Stomach (tissue), 9 donors: ENCODE measurements around the gene SESN1. TPM values are rescaled to one million over a fixed set of nuclear protein-coding genes. Genes with fewer than 3 reads are reported as not detected.
"Not testable (repeated sequence)": the region's sequence is repeated elsewhere in the genome, so short reads cannot be mapped to it uniquely, and the experiment has no call there.

ENCODE experiments used
- DNase-seq, 2 donors: peaks; one replicate each; pipeline versions ENCODE4 v3.0.0 to v3.0.0-alpha.2; 2013 to 2019
- H3K27ac ChIP-seq, 5 donors: fragments of 200-600 bp in 4 of 5; sonication (generic) in 4 of 5; one replicate each; pipeline ENCODE4 v1.5.1; 2013 to 2019; ENCODE audit warnings: mild to moderate bottlenecking in 1 of 5, moderate library complexity in 1 of 5
- H3K27me3 ChIP-seq, 3 donors: fragments of 200-600 bp; sonication (generic); one replicate each; pipeline ENCODE4 v1.5.1; 2017 to 2019; ENCODE audit warnings: mixed run types in 1 of 3
- H3K36me3 ChIP-seq, 4 donors: fragments of 200-600 bp; sonication (generic); 1 replicate in 3 of 4; 2 replicates in 1 of 4; pipeline ENCODE4 v1.5.1; 2016 to 2019
- H3K4me1 ChIP-seq, 4 donors: fragments of 200-600 bp; sonication (generic); one replicate each; pipeline ENCODE4 v1.5.1; 2016 to 2019
- H3K4me3 ChIP-seq, 4 donors: fragments of 200-600 bp; sonication (generic) in 3 of 4; one replicate each; pipeline ENCODE4 v1.5.1; 2016 to 2019; ENCODE audit warnings: mild to moderate bottlenecking in 1 of 4
- H3K9me3 ChIP-seq, 4 donors: fragments of 200-600 bp; sonication (generic); one replicate each; pipeline ENCODE4 v1.5.1; 2016 to 2019
- CTCF ChIP-seq, 7 experiments: fragments of 450-650 bp in 4 of 7; fragments of 200-600 bp in 3 of 7; sonication (generic) in 3 of 7; IDR thresholded peaks; one replicate each; pipeline ENCODE4 v1.5.1; 2016 to 2019; ENCODE audit warnings: antibody characterized with exemption in 7 of 7, control low read depth in 2 of 7, mild to moderate bottlenecking in 1 of 7
- EP300 ChIP-seq: sonication (generic); formaldehyde crosslinking; IDR thresholded peaks from one replicate; pipeline ENCODE4 v1.6.1; 2017; ENCODE audit warnings: antibody characterized with exemption
- POLR2A ChIP-seq, 4 donors: fragments of 450-650 bp; IDR thresholded peaks; one replicate each; pipeline ENCODE4 v1.6.1; 2016; ENCODE audit warnings: antibody characterized with exemption in 4 of 4, control low read depth in 2 of 4, mild to moderate bottlenecking in 1 of 4, moderate library complexity in 1 of 4
- POLR2AphosphoS5 ChIP-seq, 3 donors: sonication (generic); formaldehyde crosslinking; IDR thresholded peaks; one replicate each; pipeline ENCODE4 v1.6.1; 2016; ENCODE audit warnings: antibody characterized with exemption in 3 of 3
- WGBS, 5 donors: extraction: QIAGEN DNeasy Blood & Tissue Kit in 3 of 5; methylation state at CpG; one replicate each; pipeline versions ENCODE4 v1.1.5 to v1.1.7; 2013 to 2018; 5-methylcytosine and 5-hydroxymethylcytosine counted together
- intact Hi-C: fragments of 100-400 bp; cut with DNase I; formaldehyde crosslinking; loops from one replicate; pipeline ENCODE4 v1.15.1; 2023; ENCODE audit warnings: low total_unique reads
- polyA plus RNA-seq, 3 donors: library from polyadenylated mRNA; stranded (reverse); fragments of 200-250 nt; gene quantifications; one replicate each; pipeline ENCODE4 v1.2.3, GENCODE V29; 2013
- total RNA-seq, 5 donors: library from RNA; depleted of rRNA; stranded (reverse); fragments of >200 nt; gene quantifications; one replicate each; pipeline versions ENCODE4 v1.1.0 to v1.2.3, GENCODE V29; 2014 to 2016
- donor health status: healthy with polysubstance abuse.
- donor health status: Bipolar disorder and iron deficiency.
- donor health status: healthy.

The SESN1 gene
- total and polyA plus RNA-seq, 8 donors, result 11.0 to 201 (median 33.3) TPM

DNA sequence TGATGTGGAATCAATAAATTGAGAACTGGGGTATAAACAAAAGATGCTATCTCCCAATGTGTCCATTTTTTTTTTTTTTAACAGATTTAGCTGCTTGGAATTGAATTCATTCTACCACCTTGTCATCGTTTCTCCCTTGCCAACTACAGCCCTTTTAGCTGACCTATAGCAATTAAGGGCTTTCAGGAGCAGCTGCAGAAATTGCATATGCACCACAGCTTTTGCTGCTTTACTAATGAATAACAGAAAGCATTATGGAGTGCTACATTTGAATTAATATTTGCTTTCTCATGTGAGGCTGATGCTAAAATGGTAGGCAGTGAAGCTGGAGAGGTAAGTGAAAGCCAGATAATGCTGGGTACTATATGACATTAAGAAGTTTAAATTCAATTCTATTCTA is 5.7 kb downstream of the SESN1 start:
- no peak overlapping the region for H3K4me3 ChIP-seq
- peaks cover 10 to 74% (median 42%) of the 10 kb centered on the region in 4 donors for H3K4me1 ChIP-seq
- no peaks in the 10 kb centered on the region for H3K9me3 ChIP-seq
- intact Hi-C loops, result no loop called here
- WGBS, 5 donors, result 58 to 82% (median 65%) methylated on average over 1 of the region's 1 CpG
- DNase-seq, result no peak
- H3K27ac ChIP-seq, result peak overlapping the region in 1 of 5 donors; percentile 0
- TF ChIP-seq EP300, result no peak
- TF ChIP-seq POLR2AphosphoS5 (IDR thresholded peaks at IDR 0.05), result no peak
- TF ChIP-seq CTCF (IDR thresholded peaks at IDR 0.05), result no peak
- TF ChIP-seq POLR2A (IDR thresholded peaks at IDR 0.05), result no peak
- peaks cover 0 to 13% (median 6%) of the 10 kb centered on the region in 4 donors for H3K36me3 ChIP-seq
- no peaks in the 10 kb centered on the region for H3K27me3 ChIP-seq

DNA sequence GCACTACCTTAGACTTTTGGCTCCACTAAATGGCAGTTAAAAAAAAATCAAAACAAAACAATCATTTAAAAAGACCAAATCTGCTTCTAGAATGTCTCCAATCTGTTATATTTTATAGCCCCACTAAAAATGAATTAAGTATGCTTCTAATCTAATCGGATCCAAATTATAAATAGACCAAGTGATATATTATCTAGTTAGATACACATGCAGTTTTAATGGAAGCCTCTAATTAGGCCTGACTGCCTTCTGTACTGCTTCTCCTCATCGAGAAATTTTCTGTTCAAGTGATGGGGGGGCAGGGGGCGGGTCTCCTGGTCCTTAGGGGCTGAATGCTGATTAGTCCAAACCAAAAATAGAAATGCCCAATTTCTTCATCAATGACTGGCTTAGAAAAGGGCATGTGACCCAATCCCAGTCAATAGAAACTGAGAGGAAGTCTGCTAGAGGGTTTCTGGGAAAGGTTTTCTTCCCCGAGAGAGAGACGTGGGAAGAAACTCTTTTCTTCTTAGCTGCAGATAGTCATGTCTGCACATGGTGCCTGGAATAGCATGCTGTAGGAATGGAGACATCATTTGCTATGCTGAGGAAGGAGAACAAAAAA is 6.9 kb downstream of the SESN1 start:
- H3K4me3 ChIP-seq, result no peak overlapping the region
- WGBS, 5 donors, result 40 to 58% (median 44%) methylated on average over 5 of the region's 5 CpGs
- H3K36me3 ChIP-seq, result peaks cover 0 to 13% (median 6%) of the 10 kb centered on the region in 4 donors
- H3K9me3 ChIP-seq, result no peaks in the 10 kb centered on the region
- DNase-seq, result no peak
- intact Hi-C loops, result no loop called here
- peaks cover 10 to 71% (median 40%) of the 10 kb centered on the region in 4 donors for H3K4me1 ChIP-seq
- no peaks in the 10 kb centered on the region for H3K27me3 ChIP-seq
- H3K27ac ChIP-seq, result peak overlapping the region in 2 of 5 donors; percentile 7 to 46
- no peak for TF ChIP-seq POLR2A (IDR thresholded peaks at IDR 0.05)
- TF ChIP-seq CTCF (IDR thresholded peaks at IDR 0.05), result no peak
- TF ChIP-seq POLR2AphosphoS5 (IDR thresholded peaks at IDR 0.05), result no peak
- no peak for TF ChIP-seq EP300

- H3K4me1 ChIP-seq, result peaks cover 0 to 59% (median 21%) of the 10 kb centered on the region in 4 donors
- peaks cover 0 to 13% (median 9%) of the 10 kb centered on the region in 4 donors for H3K36me3 ChIP-seq
- H3K27ac ChIP-seq, H3K9me3 ChIP-seq, DNase-seq, H3K4me3 ChIP-seq, intact Hi-C loops, H3K27me3 ChIP-seq: not testable (repeated sequence)
- WGBS, 5 donors, result 90 to 97% (median 92%) methylated on average over 8 of the region's 8 CpGs
Measured at GRCh38 chr6:109084146-109084545, 10.5 kb downstream of the SESN1 start.

- H3K27ac ChIP-seq, result no peak overlapping the region
- WGBS, 5 donors, result 79 to 93% (median 91%) methylated on average over 1 of the region's 1 CpG
- intact Hi-C loops, result no loop called here
- H3K36me3 ChIP-seq, result peaks cover 0 to 13% (median 9%) of the 10 kb centered on the region in 4 donors
- H3K4me1 ChIP-seq, result peaks cover 0 to 54% (median 19%) of the 10 kb centered on the region in 4 donors
- no peak overlapping the region for H3K4me3 ChIP-seq
- DNase-seq, result no peak
- no peaks in the 10 kb centered on the region for H3K9me3 ChIP-seq
- TF ChIP-seq POLR2AphosphoS5 (IDR thresholded peaks at IDR 0.05) (no peak), EP300 (no peak), CTCF (IDR thresholded peaks at IDR 0.05) (no peak), POLR2A (IDR thresholded peaks at IDR 0.05) (no peak)
- H3K27me3 ChIP-seq, result no peaks in the 10 kb centered on the region
Measured at GRCh38 chr6:109083657-109084056, 11.0 kb downstream of the SESN1 start.

DNA sequence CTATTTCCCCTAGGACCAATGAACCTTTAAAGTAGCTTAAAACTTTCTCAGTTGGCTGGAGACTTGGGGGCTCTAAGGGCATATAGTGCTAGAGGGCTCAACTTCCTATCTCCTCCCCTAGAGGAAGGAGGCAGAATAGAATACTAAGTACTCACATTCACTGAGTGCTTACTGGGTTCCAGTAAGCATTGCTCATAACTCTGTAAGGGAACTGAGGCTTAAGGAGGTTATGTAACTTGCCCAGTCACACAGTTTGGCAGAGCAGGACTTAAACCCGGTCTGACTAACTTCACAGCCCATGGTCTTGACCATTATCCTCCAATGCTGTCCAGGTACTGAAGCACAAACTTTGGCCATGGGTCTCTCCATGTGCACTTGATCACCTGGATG is 12.5 kb downstream of the SESN1 start:
- intact Hi-C loops, result no loop called here
- no peak for DNase-seq
- Histone ChIP-seq H3K27ac (no peak overlapping the region), H3K36me3 (peaks cover 0 to 13% (median 9%) of the 10 kb centered on the region in 4 donors), H3K4me1 (peaks cover 0 to 39% (median 14%) of the 10 kb centered on the region in 4 donors), H3K9me3 (no peaks in the 10 kb centered on the region), H3K27me3 (no peaks in the 10 kb centered on the region), H3K4me3 (no peak overlapping the region)
- 63 to 96% (median 83%) methylated on average over 1 of the region's 1 CpG for WGBS, 5 donors
- TF ChIP-seq POLR2A (IDR thresholded peaks at IDR 0.05) (no peak), EP300 (no peak), POLR2AphosphoS5 (IDR thresholded peaks at IDR 0.05) (peak in 1 of 3 donors; percentile 26), CTCF (IDR thresholded peaks at IDR 0.05) (no peak)
